ENCODE data around the gene RB1.

RB1 gene

GRCh38 chr13:48273346-48273745 is 30.2 kb upstream of the RB1 start:
- no peak for TF ChIP-seq SIN3A (IDR thresholded peaks at IDR 0.05; ENCODE audit: borderline replicate concordance, insufficient read depth, low read length)
- TF ChIP-seq POLR2AphosphoS5 (IDR thresholded peaks at IDR 0.05; ENCODE audit: low read depth, low read length): no peak
- no peak for TF ChIP-seq FOXP2 (optimal IDR thresholded peaks at IDR 0.05; ENCODE audit: borderline replicate concordance, extremely low read depth, extremely low read length, insufficient read depth)
- TF ChIP-seq REST (IDR thresholded peaks at IDR 0.05; ENCODE audit: insufficient read depth in 1 of 2, low read depth in 2 of 2, low read length in 2 of 2): no peak
- TF ChIP-seq TAF1 (IDR thresholded peaks at IDR 0.05; ENCODE audit: borderline replicate concordance, insufficient read depth, low read length): no peak

GRCh38 chr13:48275507-48275906 is 28.0 kb upstream of the RB1 start:
- TF ChIP-seq SIN3A (IDR thresholded peaks at IDR 0.05; ENCODE audit: borderline replicate concordance, insufficient read depth, low read length) (no peak), REST (IDR thresholded peaks at IDR 0.05; ENCODE audit: insufficient read depth in 1 of 2, low read depth in 2 of 2, low read length in 2 of 2) (no peak), FOXP2 (optimal IDR thresholded peaks at IDR 0.05; ENCODE audit: borderline replicate concordance, extremely low read depth, extremely low read length, insufficient read depth) (no peak), TAF1 (IDR thresholded peaks at IDR 0.05; ENCODE audit: borderline replicate concordance, insufficient read depth, low read length) (no peak), POLR2AphosphoS5 (IDR thresholded peaks at IDR 0.05; ENCODE audit: low read depth, low read length) (no peak)

- TF ChIP-seq REST (IDR thresholded peaks at IDR 0.05; ENCODE audit: insufficient read depth in 1 of 2, low read depth in 2 of 2, low read length in 2 of 2) (no peak), SIN3A (IDR thresholded peaks at IDR 0.05; ENCODE audit: borderline replicate concordance, insufficient read depth, low read length) (no peak), TAF1 (IDR thresholded peaks at IDR 0.05; ENCODE audit: borderline replicate concordance, insufficient read depth, low read length) (no peak), FOXP2 (optimal IDR thresholded peaks at IDR 0.05; ENCODE audit: borderline replicate concordance, extremely low read depth, extremely low read length, insufficient read depth) (no peak), POLR2AphosphoS5 (IDR thresholded peaks at IDR 0.05; ENCODE audit: low read depth, low read length) (no peak)
These were observed 24.7 kb upstream of the RB1 start for GRCh38 chr13:48278806-48279205.

GRCh38 chr13:48281556-48281955 is 22.0 kb upstream of the RB1 start:
- no peak for TF ChIP-seq POLR2AphosphoS5 (IDR thresholded peaks at IDR 0.05; ENCODE audit: low read depth, low read length)
- TF ChIP-seq SIN3A (IDR thresholded peaks at IDR 0.05; ENCODE audit: borderline replicate concordance, insufficient read depth, low read length): no peak
- no peak for TF ChIP-seq REST (IDR thresholded peaks at IDR 0.05; ENCODE audit: insufficient read depth in 1 of 2, low read depth in 2 of 2, low read length in 2 of 2)
- no peak for TF ChIP-seq FOXP2 (optimal IDR thresholded peaks at IDR 0.05; ENCODE audit: borderline replicate concordance, extremely low read depth, extremely low read length, insufficient read depth)
- TF ChIP-seq TAF1 (IDR thresholded peaks at IDR 0.05; ENCODE audit: borderline replicate concordance, insufficient read depth, low read length): no peak

- TF ChIP-seq REST (IDR thresholded peaks at IDR 0.05; ENCODE audit: insufficient read depth in 1 of 2, low read depth in 2 of 2, low read length in 2 of 2) (no peak), POLR2AphosphoS5 (IDR thresholded peaks at IDR 0.05; ENCODE audit: low read depth, low read length) (no peak), FOXP2 (optimal IDR thresholded peaks at IDR 0.05; ENCODE audit: borderline replicate concordance, extremely low read depth, extremely low read length, insufficient read depth) (no peak), SIN3A (IDR thresholded peaks at IDR 0.05; ENCODE audit: borderline replicate concordance, insufficient read depth, low read length) (no peak)
These were observed 11.8 kb upstream of the RB1 start for GRCh38 chr13:48291730-48292129.

Measured in PFSK-1 (cell line).